MM.1S (cell line): ENCODE results near the gene BZW2.

Experiments
- CTCF ChIP-seq: fragments of 300-600 bp; sonication (generic); IDR thresholded peaks from 2 replicates; pipeline ENCODE4 v1.5.1; 2016; ENCODE audit warnings: antibody characterized with exemption, low read length, mixed read lengths
- EZH2 ChIP-seq: fragments of 300-600 bp; sonication (generic); optimal IDR thresholded peaks from 2 replicates; pipeline ENCODE3; 2017; ENCODE audit warnings: low read depth, mild to moderate bottlenecking, antibody characterized with exemption, low read length, mixed read lengths

DNA sequence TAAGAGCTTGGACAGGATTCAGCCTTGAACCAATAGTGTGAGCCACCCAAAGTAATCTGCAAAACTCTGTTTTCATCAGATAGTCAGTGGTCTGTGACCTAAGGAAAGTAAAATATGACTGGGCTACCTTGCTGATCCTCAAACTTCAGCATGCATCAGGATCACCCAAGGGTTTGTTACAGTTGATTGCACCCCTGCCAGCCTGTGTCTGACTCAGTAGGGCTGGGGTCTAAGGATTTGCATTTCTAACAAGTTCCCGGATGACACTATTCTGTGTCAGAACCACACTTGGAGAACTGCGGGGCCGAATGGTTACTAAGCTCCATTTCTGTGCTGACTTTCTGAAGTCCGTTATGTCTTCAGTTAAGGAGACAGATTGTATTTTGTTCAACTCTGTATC is 66.9 kb downstream of the BZW2 start:
- TF ChIP-seq EZH2 (no peak), CTCF (no peak)
